ENCODE measurements around the gene RSBN1. TPM values are rescaled to one million over a fixed set of nuclear protein-coding genes. Genes with fewer than 3 reads are reported as not detected.

RSBN1 gene
- total and polyA plus RNA-seq, 2 experiments from 2014 or later, result 15.4 to 17.4 TPM

GRCh38 chr1:113846391-113847035 is 34.2 kb upstream of the RSBN1 start (continued):
- TF ChIP-seq, protein P1, sequence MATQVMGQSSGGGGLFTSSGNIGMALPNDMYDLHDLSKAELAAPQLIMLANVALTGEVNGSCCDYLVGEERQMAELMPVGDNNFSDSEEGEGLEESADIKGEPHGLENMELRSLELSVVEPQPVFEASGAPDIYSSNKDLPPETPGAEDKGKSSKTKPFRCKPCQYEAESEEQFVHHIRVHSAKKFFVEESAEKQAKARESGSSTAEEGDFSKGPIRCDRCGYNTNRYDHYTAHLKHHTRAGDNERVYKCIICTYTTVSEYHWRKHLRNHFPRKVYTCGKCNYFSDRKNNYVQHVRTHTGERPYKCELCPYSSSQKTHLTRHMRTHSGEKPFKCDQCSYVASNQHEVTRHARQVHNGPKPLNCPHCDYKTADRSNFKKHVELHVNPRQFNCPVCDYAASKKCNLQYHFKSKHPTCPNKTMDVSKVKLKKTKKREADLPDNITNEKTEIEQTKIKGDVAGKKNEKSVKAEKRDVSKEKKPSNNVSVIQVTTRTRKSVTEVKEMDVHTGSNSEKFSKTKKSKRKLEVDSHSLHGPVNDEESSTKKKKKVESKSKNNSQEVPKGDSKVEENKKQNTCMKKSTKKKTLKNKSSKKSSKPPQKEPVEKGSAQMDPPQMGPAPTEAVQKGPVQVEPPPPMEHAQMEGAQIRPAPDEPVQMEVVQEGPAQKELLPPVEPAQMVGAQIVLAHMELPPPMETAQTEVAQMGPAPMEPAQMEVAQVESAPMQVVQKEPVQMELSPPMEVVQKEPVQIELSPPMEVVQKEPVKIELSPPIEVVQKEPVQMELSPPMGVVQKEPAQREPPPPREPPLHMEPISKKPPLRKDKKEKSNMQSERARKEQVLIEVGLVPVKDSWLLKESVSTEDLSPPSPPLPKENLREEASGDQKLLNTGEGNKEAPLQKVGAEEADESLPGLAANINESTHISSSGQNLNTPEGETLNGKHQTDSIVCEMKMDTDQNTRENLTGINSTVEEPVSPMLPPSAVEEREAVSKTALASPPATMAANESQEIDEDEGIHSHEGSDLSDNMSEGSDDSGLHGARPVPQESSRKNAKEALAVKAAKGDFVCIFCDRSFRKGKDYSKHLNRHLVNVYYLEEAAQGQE (IDR thresholded peaks at IDR 0.05; ENCODE audit: unreplicated experiment), result no peak
- TF ChIP-seq CREB1 (CRISPR knock-in tag; IDR thresholded peaks at IDR 0.05; ENCODE audit: low read depth), result no peak
- TF ChIP-seq, protein P2, sequence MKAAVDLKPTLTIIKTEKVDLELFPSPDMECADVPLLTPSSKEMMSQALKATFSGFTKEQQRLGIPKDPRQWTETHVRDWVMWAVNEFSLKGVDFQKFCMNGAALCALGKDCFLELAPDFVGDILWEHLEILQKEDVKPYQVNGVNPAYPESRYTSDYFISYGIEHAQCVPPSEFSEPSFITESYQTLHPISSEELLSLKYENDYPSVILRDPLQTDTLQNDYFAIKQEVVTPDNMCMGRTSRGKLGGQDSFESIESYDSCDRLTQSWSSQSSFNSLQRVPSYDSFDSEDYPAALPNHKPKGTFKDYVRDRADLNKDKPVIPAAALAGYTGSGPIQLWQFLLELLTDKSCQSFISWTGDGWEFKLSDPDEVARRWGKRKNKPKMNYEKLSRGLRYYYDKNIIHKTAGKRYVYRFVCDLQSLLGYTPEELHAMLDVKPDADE (IDR thresholded peaks at IDR 0.05), result no peak
- no peak for TF ChIP-seq ZNF114 (CRISPR knock-in tag; IDR thresholded peaks at IDR 0.05)
- no peak for TF ChIP-seq POLR2AphosphoS5 (IDR thresholded peaks at IDR 0.05; ENCODE audit: low read depth)
- TF ChIP-seq EZH2phosphoT487 (IDR thresholded peaks at IDR 0.05; ENCODE audit: unreplicated experiment), result no peak
- no peak for TF ChIP-seq STAT1 (IDR thresholded peaks at IDR 0.05; ENCODE audit: unreplicated experiment)
- TF ChIP-seq JUNB (IDR thresholded peaks at IDR 0.05; ENCODE audit: unreplicated experiment), result no peak

DNA sequence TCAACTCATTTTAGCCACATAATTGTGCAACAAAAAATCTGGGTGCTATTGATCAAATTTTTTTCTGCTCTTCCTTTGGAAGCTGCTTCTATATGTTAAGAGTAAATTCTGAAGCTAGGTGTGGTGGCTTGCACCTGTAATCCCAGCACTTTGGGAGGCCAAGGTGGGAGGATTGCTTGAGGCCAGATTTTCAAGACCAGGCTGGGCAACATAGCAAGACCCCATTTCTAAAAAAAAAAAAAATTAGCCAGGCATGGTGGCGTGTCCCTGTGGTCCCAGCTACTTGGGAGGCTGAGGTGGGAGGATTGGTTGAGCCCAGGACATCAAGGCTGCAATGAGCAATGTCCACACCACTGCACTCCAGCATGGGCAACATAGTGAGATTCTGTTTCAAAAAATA is 24.3 kb upstream of the RSBN1 start:
- Histone ChIP-seq H3K4me1 (ENCODE audit: insufficient read depth) (no peaks in the 10 kb centered on the region), H4K20me1 (replicated peaks; ENCODE audit: insufficient read depth) (no peaks in the 10 kb centered on the region), H3F3A (replicated peaks; ENCODE audit: low read depth) (no peaks in the 10 kb centered on the region), H2AFZ (no peak overlapping the region), H3K4me3 (no peak overlapping the region), H3K27me3 (ENCODE audit: insufficient read depth) (no peaks in the 10 kb centered on the region), H3K79me2 (replicated peaks; ENCODE audit: insufficient read depth) (no peaks in the 10 kb centered on the region), H3K27ac (ENCODE audit: low read depth) (no peak overlapping the region), H3K9me2 (ENCODE audit: insufficient read depth) (no peaks in the 10 kb centered on the region), H3K4me2 (no peak overlapping the region), H3K36me3 (ENCODE audit: insufficient read depth) (no peaks in the 10 kb centered on the region)
- peaks cover 6% of the 10 kb centered on the region for H3K27me3 Mint-ChIP-seq (ENCODE audit: insufficient read depth, low read depth, poor library complexity)
- H3K36me3 Mint-ChIP-seq (ENCODE audit: low read depth), result no peaks in the 10 kb centered on the region
- no peak for DNase-seq (ENCODE audit: low spot score)
- H3K9me3 Mint-ChIP-seq, result no peaks in the 10 kb centered on the region
- ATAC-seq, result no peak
- H3K4me1 Mint-ChIP-seq, result no peaks in the 10 kb centered on the region
- no peak overlapping the region for H3K27ac Mint-ChIP-seq
- H3K4me3 Mint-ChIP-seq, result no peak overlapping the region
- TF ChIP-seq EZH2phosphoT487 (IDR thresholded peaks at IDR 0.05; ENCODE audit: unreplicated experiment) (no peak), EZH2 (IDR thresholded peaks at IDR 0.05; ENCODE audit: low read depth, unreplicated experiment) (no peak), NANOG (IDR thresholded peaks at IDR 0.05; ENCODE audit: borderline replicate concordance) (no peak), POLR2AphosphoS5 (IDR thresholded peaks at IDR 0.05; ENCODE audit: low read depth) (no peak), ZNF331 (CRISPR knock-in tag; IDR thresholded peaks at IDR 0.05; ENCODE audit: low read depth) (no peak), ZNF114 (CRISPR knock-in tag; IDR thresholded peaks at IDR 0.05) (no peak), JUNB (IDR thresholded peaks at IDR 0.05; ENCODE audit: unreplicated experiment) (no peak)
- TF ChIP-seq, protein P3, sequence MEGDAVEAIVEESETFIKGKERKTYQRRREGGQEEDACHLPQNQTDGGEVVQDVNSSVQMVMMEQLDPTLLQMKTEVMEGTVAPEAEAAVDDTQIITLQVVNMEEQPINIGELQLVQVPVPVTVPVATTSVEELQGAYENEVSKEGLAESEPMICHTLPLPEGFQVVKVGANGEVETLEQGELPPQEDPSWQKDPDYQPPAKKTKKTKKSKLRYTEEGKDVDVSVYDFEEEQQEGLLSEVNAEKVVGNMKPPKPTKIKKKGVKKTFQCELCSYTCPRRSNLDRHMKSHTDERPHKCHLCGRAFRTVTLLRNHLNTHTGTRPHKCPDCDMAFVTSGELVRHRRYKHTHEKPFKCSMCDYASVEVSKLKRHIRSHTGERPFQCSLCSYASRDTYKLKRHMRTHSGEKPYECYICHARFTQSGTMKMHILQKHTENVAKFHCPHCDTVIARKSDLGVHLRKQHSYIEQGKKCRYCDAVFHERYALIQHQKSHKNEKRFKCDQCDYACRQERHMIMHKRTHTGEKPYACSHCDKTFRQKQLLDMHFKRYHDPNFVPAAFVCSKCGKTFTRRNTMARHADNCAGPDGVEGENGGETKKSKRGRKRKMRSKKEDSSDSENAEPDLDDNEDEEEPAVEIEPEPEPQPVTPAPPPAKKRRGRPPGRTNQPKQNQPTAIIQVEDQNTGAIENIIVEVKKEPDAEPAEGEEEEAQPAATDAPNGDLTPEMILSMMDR (conservative IDR thresholded peaks at IDR 0.05; ENCODE audit: low read depth in 2 of 2), result no peak
